T follicular helper cell (primary cell): ENCODE results near the gene ZNF462.
"Not testable (repeated sequence)": the region's sequence is repeated elsewhere in the genome, so short reads cannot be mapped to it uniquely, and the experiment has no call there.

ENCODE experiments used
- DNase-seq: peaks from one replicate; pipeline ENCODE4 v3.0.0-alpha.2; 2020; ENCODE audit warnings: low read depth

ZNF462 gene

GRCh38 chr9:106962122-106962521 is 99.2 kb downstream of the ZNF462 start:
- DNase-seq = no peak

- no peak for DNase-seq
These were observed 99.8 kb downstream of the ZNF462 start for GRCh38 chr9:106962615-106963363.

- no peak for DNase-seq
These were observed 100.7 kb downstream of the ZNF462 start for GRCh38 chr9:106963684-106964083.

- no peak for DNase-seq
These were observed 101.4 kb downstream of the ZNF462 start for GRCh38 chr9:106964329-106964728.

- DNase-seq = no peak
These were observed 102.0 kb downstream of the ZNF462 start for GRCh38 chr9:106964822-106965525.

GRCh38 chr9:106966481-106966880 is 103.5 kb downstream of the ZNF462 start:
- no peak for DNase-seq

GRCh38 chr9:106969696-106970095 is 106.7 kb downstream of the ZNF462 start:
- DNase-seq = no peak

GRCh38 chr9:106970219-106970975 is 107.4 kb downstream of the ZNF462 start:
- no peak for DNase-seq

- DNase-seq = no peak
These were observed 108.1 kb downstream of the ZNF462 start for GRCh38 chr9:106970976-106971457.

GRCh38 chr9:106972082-106972481 is 109.1 kb downstream of the ZNF462 start:
- DNase-seq = no peak

GRCh38 chr9:106974341-106974740 is 111.4 kb downstream of the ZNF462 start:
- DNase-seq = no peak

GRCh38 chr9:106976772-106977171 is 113.8 kb downstream of the ZNF462 start:
- no peak for DNase-seq

- DNase-seq = no peak
These were observed 117.7 kb downstream of the ZNF462 start for GRCh38 chr9:106980551-106981101.

- DNase-seq = no peak
These were observed 118.7 kb downstream of the ZNF462 start for GRCh38 chr9:106981396-106982287.

GRCh38 chr9:106982636-106983035 is 119.7 kb downstream of the ZNF462 start:
- no peak for DNase-seq

GRCh38 chr9:106983346-106983745 is 120.4 kb downstream of the ZNF462 start:
- no peak for DNase-seq

- not testable (repeated sequence) for DNase-seq
These were observed 126.9 kb downstream of the ZNF462 start for GRCh38 chr9:106989904-106990303.

- DNase-seq = no peak
These were observed 129.2 kb downstream of the ZNF462 start for GRCh38 chr9:106992186-106992585.

GRCh38 chr9:106993603-106994002 is 130.6 kb downstream of the ZNF462 start:
- no peak for DNase-seq

- no peak for DNase-seq
These were observed 131.5 kb downstream of the ZNF462 start for GRCh38 chr9:106994463-106994862.

GRCh38 chr9:107000218-107000617 is 137.3 kb downstream of the ZNF462 start:
- DNase-seq = no peak
